SK-N-SH (cell line): ENCODE measurements around the gene HAUS7. TPM values are rescaled to one million over a fixed set of nuclear protein-coding genes. Genes with fewer than 3 reads are reported as not detected.

Experiments used
- CHD2 ChIP-seq: fragments of 150-350 bp; IDR thresholded peaks from 2 replicates; pipeline ENCODE4 v1.6.1; 2018; ENCODE audit warnings: low read length; ENCODE audit not compliant: partially characterized antibody
- ELF1 ChIP-seq: IDR thresholded peaks from 2 replicates; pipeline ENCODE4 v1.4.0; 2012
- EP300 ChIP-seq, 2 experiments: IDR thresholded peaks; 2 replicates each; pipeline versions ENCODE4 v1.4.0 to v1.6.1; 2012; ENCODE audit warnings: borderline replicate concordance in 1 of 2, low read depth in 1 of 2, low read length in 1 of 2
- FOXJ3 ChIP-seq: sonication (generic); formaldehyde crosslinking; IDR thresholded peaks from 2 replicates; pipeline ENCODE4 v1.5.1; 2020; ENCODE audit warnings: mild to moderate bottlenecking, missing genetic modification reagents
- GABPA ChIP-seq: IDR thresholded peaks from 2 replicates; pipeline ENCODE4 v1.4.0; 2012; ENCODE audit warnings: low read depth, mild to moderate bottlenecking
- GATA2 ChIP-seq: sonication (generic); formaldehyde crosslinking; IDR thresholded peaks from 2 replicates; pipeline ENCODE4 v1.5.0; 2020; ENCODE audit warnings: mild to moderate bottlenecking, missing genetic modification reagents
- JUND ChIP-seq: IDR thresholded peaks from 2 replicates; pipeline ENCODE4 v1.4.0; 2012
- MXI1 ChIP-seq: IDR thresholded peaks from 2 replicates; pipeline ENCODE4 v1.6.1; 2012; ENCODE audit warnings: mild to moderate bottlenecking, low read depth, low read length, improper control_type of control experiment
- NRF1 ChIP-seq: IDR thresholded peaks from 2 replicates; pipeline ENCODE4 v1.6.1; 2012; ENCODE audit warnings: low read depth, mild to moderate bottlenecking, low read length
- RFX5 ChIP-seq: IDR thresholded peaks from 2 replicates; pipeline ENCODE4 v1.6.1; 2012; ENCODE audit warnings: mild to moderate bottlenecking, improper control_type of control experiment, low read length
- SIN3A ChIP-seq: IDR thresholded peaks from 2 replicates; pipeline ENCODE4 v1.6.1; 2012; ENCODE audit warnings: low read depth, mild to moderate bottlenecking, low read length, moderate library complexity, borderline replicate concordance
- SMC3 ChIP-seq: IDR thresholded peaks from 2 replicates; pipeline ENCODE4 v1.6.1; 2012; ENCODE audit warnings: low read depth, low read length, improper control_type of control experiment
- TEAD4 ChIP-seq: IDR thresholded peaks from 2 replicates; pipeline ENCODE4 v1.4.0; 2012; ENCODE audit warnings: mild to moderate bottlenecking, borderline replicate concordance; ENCODE audit not compliant: insufficient read depth
- YY1 ChIP-seq: IDR thresholded peaks from 2 replicates; pipeline ENCODE4 v1.4.0; 2012; ENCODE audit warnings: low read depth, mild to moderate bottlenecking
- polyA plus RNA-seq, 3 experiments: library from polyadenylated mRNA; depleted of rRNA; stranded (reverse); fragments of >200 nt; gene quantifications; 2 replicates each; pipeline ENCODE4 v1.2.3, GENCODE V29; 2012
- TF ChIP-seq, protein P1 (sequence below): fragments of 150-350 bp; IDR thresholded peaks from 2 replicates; pipeline ENCODE4 v1.6.1; 2017; ENCODE audit warnings: antibody characterized with exemption, low read length, low read depth, borderline replicate concordance
- TF ChIP-seq, protein P2 (sequence below): IDR thresholded peaks from 2 replicates; pipeline ENCODE4; 2012
- TF ChIP-seq, protein P3 (sequence below): IDR thresholded peaks from 2 replicates; pipeline ENCODE4 v1.4.0; 2012; ENCODE audit warnings: low read depth
- TF ChIP-seq, protein P4 (sequence below): IDR thresholded peaks from 2 replicates; pipeline ENCODE4 v1.4.0; 2012; ENCODE audit warnings: low read depth, borderline replicate concordance
- TF ChIP-seq, protein P5 (sequence below): IDR thresholded peaks from 2 replicates; pipeline ENCODE4 v1.4.0; 2012; ENCODE audit warnings: low read depth, borderline replicate concordance
- TF ChIP-seq, protein P6 (sequence below): fragments of 150-350 bp; IDR thresholded peaks from 2 replicates; pipeline ENCODE4 v1.6.1; 2016; ENCODE audit warnings: mild to moderate bottlenecking, low read depth, low read length
- TF ChIP-seq, protein P7 (sequence below): fragments of 200-600 bp; sonication (generic); IDR thresholded peaks from 2 replicates; pipeline ENCODE4 v1.6.1; 2017; ENCODE audit warnings: antibody characterized with exemption, mild to moderate bottlenecking, moderate library complexity

HAUS7 gene
- polyA plus RNA-seq, 1 of the 3 experiments (the other 2 are of a cell fraction) = 39.7 TPM

DNA sequence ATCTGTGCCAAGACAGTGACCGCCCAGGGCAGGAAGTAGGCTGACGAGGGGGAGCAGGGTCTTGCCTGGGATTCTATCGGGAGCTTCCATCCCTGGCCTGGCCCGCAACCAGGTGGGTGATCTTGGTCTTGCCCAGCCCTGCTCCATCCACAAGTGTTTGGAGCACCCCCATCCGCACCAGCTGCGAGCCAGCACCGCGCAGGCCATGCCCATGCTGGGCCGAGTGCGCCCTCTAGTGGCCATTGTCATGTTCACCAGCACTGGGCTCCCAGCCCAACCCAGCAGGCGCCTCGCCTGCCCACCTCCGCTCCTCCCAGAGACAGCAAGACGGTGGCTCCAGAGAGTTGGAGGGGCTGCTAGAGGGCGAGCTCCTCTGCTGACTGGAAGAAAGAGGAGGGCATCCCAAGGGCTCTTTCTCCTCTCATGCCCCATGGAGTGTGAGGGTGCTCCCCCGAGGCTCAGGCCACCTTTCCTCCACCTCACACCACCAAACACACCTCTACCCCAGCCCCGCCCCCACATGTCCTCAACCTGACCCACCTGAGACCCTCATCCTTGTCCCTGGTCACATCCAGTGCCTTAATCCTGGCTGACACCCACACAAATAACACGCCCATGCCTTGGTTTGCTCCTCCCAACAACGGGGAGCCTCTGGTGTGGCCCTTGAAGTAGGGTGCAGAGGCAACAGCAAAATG is 37.3 kb upstream of the HAUS7 start (continued):
- TF ChIP-seq, protein P1, sequence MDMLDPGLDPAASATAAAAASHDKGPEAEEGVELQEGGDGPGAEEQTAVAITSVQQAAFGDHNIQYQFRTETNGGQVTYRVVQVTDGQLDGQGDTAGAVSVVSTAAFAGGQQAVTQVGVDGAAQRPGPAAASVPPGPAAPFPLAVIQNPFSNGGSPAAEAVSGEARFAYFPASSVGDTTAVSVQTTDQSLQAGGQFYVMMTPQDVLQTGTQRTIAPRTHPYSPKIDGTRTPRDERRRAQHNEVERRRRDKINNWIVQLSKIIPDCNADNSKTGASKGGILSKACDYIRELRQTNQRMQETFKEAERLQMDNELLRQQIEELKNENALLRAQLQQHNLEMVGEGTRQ = no peak
- TF ChIP-seq GATA2 (CRISPR knock-in tag) = no peak
- no peak for TF ChIP-seq MXI1
- 0 out of 2 replicates have a peak, but pooled peaks have one; percentile 29 for TF ChIP-seq NRF1
- no peak for TF ChIP-seq TEAD4
- TF ChIP-seq, protein P2, sequence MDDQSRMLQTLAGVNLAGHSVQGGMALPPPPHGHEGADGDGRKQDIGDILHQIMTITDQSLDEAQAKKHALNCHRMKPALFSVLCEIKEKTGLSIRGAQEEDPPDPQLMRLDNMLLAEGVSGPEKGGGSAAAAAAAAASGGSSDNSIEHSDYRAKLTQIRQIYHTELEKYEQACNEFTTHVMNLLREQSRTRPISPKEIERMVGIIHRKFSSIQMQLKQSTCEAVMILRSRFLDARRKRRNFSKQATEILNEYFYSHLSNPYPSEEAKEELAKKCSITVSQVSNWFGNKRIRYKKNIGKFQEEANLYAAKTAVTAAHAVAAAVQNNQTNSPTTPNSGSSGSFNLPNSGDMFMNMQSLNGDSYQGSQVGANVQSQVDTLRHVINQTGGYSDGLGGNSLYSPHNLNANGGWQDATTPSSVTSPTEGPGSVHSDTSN = no peak
- TF ChIP-seq, protein P3, sequence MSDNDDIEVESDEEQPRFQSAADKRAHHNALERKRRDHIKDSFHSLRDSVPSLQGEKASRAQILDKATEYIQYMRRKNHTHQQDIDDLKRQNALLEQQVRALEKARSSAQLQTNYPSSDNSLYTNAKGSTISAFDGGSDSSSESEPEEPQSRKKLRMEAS = no peak
- TF ChIP-seq, protein P4, sequence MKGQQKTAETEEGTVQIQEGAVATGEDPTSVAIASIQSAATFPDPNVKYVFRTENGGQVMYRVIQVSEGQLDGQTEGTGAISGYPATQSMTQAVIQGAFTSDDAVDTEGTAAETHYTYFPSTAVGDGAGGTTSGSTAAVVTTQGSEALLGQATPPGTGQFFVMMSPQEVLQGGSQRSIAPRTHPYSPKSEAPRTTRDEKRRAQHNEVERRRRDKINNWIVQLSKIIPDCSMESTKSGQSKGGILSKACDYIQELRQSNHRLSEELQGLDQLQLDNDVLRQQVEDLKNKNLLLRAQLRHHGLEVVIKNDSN = no peak
- TF ChIP-seq, protein P5, sequence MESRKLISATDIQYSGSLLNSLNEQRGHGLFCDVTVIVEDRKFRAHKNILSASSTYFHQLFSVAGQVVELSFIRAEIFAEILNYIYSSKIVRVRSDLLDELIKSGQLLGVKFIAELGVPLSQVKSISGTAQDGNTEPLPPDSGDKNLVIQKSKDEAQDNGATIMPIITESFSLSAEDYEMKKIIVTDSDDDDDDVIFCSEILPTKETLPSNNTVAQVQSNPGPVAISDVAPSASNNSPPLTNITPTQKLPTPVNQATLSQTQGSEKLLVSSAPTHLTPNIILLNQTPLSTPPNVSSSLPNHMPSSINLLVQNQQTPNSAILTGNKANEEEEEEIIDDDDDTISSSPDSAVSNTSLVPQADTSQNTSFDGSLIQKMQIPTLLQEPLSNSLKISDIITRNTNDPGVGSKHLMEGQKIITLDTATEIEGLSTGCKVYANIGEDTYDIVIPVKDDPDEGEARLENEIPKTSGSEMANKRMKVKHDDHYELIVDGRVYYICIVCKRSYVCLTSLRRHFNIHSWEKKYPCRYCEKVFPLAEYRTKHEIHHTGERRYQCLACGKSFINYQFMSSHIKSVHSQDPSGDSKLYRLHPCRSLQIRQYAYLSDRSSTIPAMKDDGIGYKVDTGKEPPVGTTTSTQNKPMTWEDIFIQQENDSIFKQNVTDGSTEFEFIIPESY = no peak
- no peak for TF ChIP-seq FOXJ3
- peak; percentile 36 for TF ChIP-seq CHD2
- TF ChIP-seq SIN3A = no peak
- TF ChIP-seq GABPA = no peak
- TF ChIP-seq, protein P6, sequence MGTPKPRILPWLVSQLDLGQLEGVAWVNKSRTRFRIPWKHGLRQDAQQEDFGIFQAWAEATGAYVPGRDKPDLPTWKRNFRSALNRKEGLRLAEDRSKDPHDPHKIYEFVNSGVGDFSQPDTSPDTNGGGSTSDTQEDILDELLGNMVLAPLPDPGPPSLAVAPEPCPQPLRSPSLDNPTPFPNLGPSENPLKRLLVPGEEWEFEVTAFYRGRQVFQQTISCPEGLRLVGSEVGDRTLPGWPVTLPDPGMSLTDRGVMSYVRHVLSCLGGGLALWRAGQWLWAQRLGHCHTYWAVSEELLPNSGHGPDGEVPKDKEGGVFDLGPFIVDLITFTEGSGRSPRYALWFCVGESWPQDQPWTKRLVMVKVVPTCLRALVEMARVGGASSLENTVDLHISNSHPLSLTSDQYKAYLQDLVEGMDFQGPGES = no peak
- TF ChIP-seq YY1 = no peak
- no peak for TF ChIP-seq EP300 (IDR thresholded peaks at IDR 0.05; ENCODE audit: borderline replicate concordance in 1 of 2, low read depth in 1 of 2, low read length in 1 of 2)
- TF ChIP-seq, protein P7, sequence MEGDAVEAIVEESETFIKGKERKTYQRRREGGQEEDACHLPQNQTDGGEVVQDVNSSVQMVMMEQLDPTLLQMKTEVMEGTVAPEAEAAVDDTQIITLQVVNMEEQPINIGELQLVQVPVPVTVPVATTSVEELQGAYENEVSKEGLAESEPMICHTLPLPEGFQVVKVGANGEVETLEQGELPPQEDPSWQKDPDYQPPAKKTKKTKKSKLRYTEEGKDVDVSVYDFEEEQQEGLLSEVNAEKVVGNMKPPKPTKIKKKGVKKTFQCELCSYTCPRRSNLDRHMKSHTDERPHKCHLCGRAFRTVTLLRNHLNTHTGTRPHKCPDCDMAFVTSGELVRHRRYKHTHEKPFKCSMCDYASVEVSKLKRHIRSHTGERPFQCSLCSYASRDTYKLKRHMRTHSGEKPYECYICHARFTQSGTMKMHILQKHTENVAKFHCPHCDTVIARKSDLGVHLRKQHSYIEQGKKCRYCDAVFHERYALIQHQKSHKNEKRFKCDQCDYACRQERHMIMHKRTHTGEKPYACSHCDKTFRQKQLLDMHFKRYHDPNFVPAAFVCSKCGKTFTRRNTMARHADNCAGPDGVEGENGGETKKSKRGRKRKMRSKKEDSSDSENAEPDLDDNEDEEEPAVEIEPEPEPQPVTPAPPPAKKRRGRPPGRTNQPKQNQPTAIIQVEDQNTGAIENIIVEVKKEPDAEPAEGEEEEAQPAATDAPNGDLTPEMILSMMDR = peak; percentile 92
- TF ChIP-seq ELF1 = no peak
- TF ChIP-seq RFX5 = no peak
- TF ChIP-seq JUND = no peak
- peak; percentile 96 for TF ChIP-seq SMC3
